Measurements from ENCODE around the gene FCRL4.

FCRL4 gene

DNA sequence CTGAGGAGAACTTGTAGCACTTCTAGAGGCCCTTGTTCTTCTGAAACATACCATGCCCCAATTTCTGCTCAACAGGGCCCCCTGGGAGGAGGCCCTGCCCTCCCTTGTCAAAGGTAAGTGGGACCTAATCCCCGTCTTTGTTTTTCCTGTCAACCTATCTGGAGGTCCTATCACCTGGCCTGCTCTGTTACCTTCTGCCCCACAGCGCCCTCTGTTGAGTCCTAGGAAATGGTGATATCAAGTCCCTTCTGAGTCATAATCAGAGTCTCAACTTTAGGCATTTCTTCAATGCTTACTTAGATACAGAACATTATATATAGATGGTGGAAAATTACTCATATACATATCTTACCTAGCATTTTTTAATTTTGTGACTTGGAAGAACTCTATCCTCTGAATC is 28.2 kb upstream of the FCRL4 start:
- H3K36me3 ChIP-seq (ENCODE audit: low read depth): no peaks in the 10 kb centered on the region
- TF ChIP-seq, protein P1, sequence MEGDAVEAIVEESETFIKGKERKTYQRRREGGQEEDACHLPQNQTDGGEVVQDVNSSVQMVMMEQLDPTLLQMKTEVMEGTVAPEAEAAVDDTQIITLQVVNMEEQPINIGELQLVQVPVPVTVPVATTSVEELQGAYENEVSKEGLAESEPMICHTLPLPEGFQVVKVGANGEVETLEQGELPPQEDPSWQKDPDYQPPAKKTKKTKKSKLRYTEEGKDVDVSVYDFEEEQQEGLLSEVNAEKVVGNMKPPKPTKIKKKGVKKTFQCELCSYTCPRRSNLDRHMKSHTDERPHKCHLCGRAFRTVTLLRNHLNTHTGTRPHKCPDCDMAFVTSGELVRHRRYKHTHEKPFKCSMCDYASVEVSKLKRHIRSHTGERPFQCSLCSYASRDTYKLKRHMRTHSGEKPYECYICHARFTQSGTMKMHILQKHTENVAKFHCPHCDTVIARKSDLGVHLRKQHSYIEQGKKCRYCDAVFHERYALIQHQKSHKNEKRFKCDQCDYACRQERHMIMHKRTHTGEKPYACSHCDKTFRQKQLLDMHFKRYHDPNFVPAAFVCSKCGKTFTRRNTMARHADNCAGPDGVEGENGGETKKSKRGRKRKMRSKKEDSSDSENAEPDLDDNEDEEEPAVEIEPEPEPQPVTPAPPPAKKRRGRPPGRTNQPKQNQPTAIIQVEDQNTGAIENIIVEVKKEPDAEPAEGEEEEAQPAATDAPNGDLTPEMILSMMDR (IDR thresholded peaks at IDR 0.05; ENCODE audit: poor library complexity, severe bottlenecking): no peak
- no peak for ATAC-seq (ENCODE audit: low read depth)
- H3K9me3 ChIP-seq (ENCODE audit: severe bottlenecking): no peaks in the 10 kb centered on the region
- no peak overlapping the region for H3K27ac ChIP-seq (ENCODE audit: poor library complexity, severe bottlenecking)
- no peaks in the 10 kb centered on the region for H3K4me1 ChIP-seq (ENCODE audit: insufficient read depth, poor library complexity, severe bottlenecking)
- no peaks in the 10 kb centered on the region for H3K27me3 ChIP-seq (ENCODE audit: insufficient read depth, poor library complexity, severe bottlenecking)
- no peak for DNase-seq (ENCODE audit: low spot score)
- no peak overlapping the region for H3K4me3 ChIP-seq (ENCODE audit: severe bottlenecking)

DNA sequence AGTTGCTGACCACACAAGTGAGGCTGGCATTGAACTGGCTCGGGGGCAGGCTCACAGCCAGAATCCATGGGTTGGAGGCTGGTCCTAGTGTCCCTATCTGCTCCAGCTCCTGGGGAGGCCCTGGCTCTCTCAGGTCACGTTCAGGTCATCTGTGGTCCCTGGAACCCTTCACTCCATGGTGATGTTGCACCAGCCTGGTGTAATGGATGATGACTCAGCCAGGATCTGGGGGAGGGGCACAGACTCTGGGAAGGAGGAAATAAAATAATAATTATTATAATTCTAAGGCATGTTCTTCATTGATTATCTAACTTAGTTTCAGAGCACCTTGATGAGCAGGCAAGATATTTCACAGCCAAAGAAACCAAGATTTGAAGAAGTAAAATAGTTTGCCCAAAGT is 26.6 kb upstream of the FCRL4 start:
- TF ChIP-seq, protein P1 (IDR thresholded peaks at IDR 0.05; ENCODE audit: poor library complexity, severe bottlenecking): no peak
- Histone ChIP-seq H3K9me3 (ENCODE audit: severe bottlenecking) (no peaks in the 10 kb centered on the region), H3K4me1 (ENCODE audit: insufficient read depth, poor library complexity, severe bottlenecking) (no peaks in the 10 kb centered on the region), H3K36me3 (ENCODE audit: low read depth) (no peaks in the 10 kb centered on the region), H3K27ac (ENCODE audit: poor library complexity, severe bottlenecking) (no peak overlapping the region), H3K27me3 (ENCODE audit: insufficient read depth, poor library complexity, severe bottlenecking) (no peaks in the 10 kb centered on the region), H3K4me3 (ENCODE audit: severe bottlenecking) (no peak overlapping the region)
- ATAC-seq (ENCODE audit: low read depth): no peak
- no peak for DNase-seq (ENCODE audit: low spot score)

DNA sequence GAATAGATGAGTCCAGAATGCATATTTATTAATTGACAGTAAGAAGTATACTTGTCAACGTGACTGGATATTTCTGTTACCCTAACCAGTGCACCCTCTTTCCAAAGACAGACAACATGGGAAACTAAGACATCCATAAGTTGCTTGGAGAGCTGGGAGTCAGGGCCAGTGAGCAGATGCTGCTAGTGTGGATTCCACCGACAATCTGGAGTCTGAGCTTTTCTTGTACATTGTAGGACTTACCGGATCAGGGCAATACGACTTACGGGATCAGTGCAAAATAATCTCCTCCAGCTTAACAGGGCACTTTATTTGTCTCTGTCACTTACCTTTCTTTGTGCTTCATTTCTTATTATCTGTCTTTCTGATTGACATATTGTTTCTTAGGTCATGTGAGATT is 24.6 kb upstream of the FCRL4 start:
- H3K36me3 ChIP-seq (ENCODE audit: low read depth): no peaks in the 10 kb centered on the region
- H3K27ac ChIP-seq (ENCODE audit: poor library complexity, severe bottlenecking): no peak overlapping the region
- peaks cover 4% of the 10 kb centered on the region for H3K27me3 ChIP-seq (ENCODE audit: insufficient read depth, poor library complexity, severe bottlenecking)
- DNase-seq (ENCODE audit: low spot score) (no peak), ATAC-seq (ENCODE audit: low read depth) (no peak)
- H3K9me3 ChIP-seq (ENCODE audit: severe bottlenecking): no peaks in the 10 kb centered on the region
- H3K4me1 ChIP-seq (ENCODE audit: insufficient read depth, poor library complexity, severe bottlenecking): no peaks in the 10 kb centered on the region
- no peak overlapping the region for H3K4me3 ChIP-seq (ENCODE audit: severe bottlenecking)
- TF ChIP-seq, protein P1 (IDR thresholded peaks at IDR 0.05; ENCODE audit: poor library complexity, severe bottlenecking): no peak

GRCh38 chr1:157618190-157618589 is 20.3 kb upstream of the FCRL4 start:
- H3K36me3 ChIP-seq (ENCODE audit: low read depth): no peaks in the 10 kb centered on the region
- no peaks in the 10 kb centered on the region for H3K4me1 ChIP-seq (ENCODE audit: insufficient read depth, poor library complexity, severe bottlenecking)
- no peak overlapping the region for H3K4me3 ChIP-seq (ENCODE audit: severe bottlenecking)
- DNase-seq (ENCODE audit: low spot score) (no peak), ATAC-seq (ENCODE audit: low read depth) (no peak)
- TF ChIP-seq, protein P1 (IDR thresholded peaks at IDR 0.05; ENCODE audit: poor library complexity, severe bottlenecking): no peak
- no peaks in the 10 kb centered on the region for H3K9me3 ChIP-seq (ENCODE audit: severe bottlenecking)
- no peak overlapping the region for H3K27ac ChIP-seq (ENCODE audit: poor library complexity, severe bottlenecking)
- H3K27me3 ChIP-seq (ENCODE audit: insufficient read depth, poor library complexity, severe bottlenecking): peaks cover 4% of the 10 kb centered on the region

DNA sequence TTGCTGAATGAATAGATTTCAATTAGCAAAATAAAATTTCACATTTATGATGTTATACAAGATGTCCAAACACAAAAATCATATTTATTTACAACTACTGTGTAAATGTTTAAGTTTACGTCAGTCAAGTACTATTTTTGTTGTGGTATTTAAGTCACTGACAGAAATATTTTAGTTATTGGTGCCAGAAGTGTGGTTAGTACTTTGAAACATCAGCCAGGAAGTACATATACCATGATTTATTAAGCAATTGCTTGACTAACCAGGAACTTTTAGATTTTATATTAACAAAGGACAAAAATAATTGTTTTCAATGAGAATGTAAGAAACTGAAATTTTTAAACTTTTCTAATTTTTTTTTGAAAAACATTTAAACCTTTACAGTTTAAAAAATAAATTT is 2.4 kb upstream of the FCRL4 start:
- DNase-seq (ENCODE audit: low spot score) (no peak), ATAC-seq (ENCODE audit: low read depth) (no peak)
- Histone ChIP-seq H3K27ac (ENCODE audit: poor library complexity, severe bottlenecking) (no peak overlapping the region), H3K9me3 (ENCODE audit: severe bottlenecking) (no peaks in the 10 kb centered on the region), H3K4me3 (ENCODE audit: severe bottlenecking) (no peak overlapping the region), H3K36me3 (ENCODE audit: low read depth) (no peaks in the 10 kb centered on the region), H3K27me3 (ENCODE audit: insufficient read depth, poor library complexity, severe bottlenecking) (peaks cover 4% of the 10 kb centered on the region), H3K4me1 (ENCODE audit: insufficient read depth, poor library complexity, severe bottlenecking) (no peaks in the 10 kb centered on the region)
- TF ChIP-seq, protein P1 (IDR thresholded peaks at IDR 0.05; ENCODE audit: poor library complexity, severe bottlenecking): no peak
